Transverse colon (tissue), 4 donors: ENCODE results near the gene MTFP1.

Source experiments
- POLR2A ChIP-seq: fragments of 450-650 bp; IDR thresholded peaks from one replicate; pipeline ENCODE4 v1.6.1; 2016; ENCODE audit warnings: antibody characterized with exemption, mild to moderate bottlenecking, moderate library complexity
- POLR2AphosphoS5 ChIP-seq, 3 donors: sonication (generic); formaldehyde crosslinking; IDR thresholded peaks; one replicate each; pipeline ENCODE4 v1.6.1; 2016; ENCODE audit warnings: antibody characterized with exemption in 3 of 3
- TF ChIP-seq, protein P1 (sequence below), 5 experiments: fragments of 200-600 bp in 3 of 5; fragments of 450-650 bp in 2 of 5; sonication (generic) in 3 of 5; IDR thresholded peaks; 1 replicate in 2 of 5; 2 replicates in 3 of 5; pipeline ENCODE4 v1.5.1; 2016 to 2017; ENCODE audit warnings: antibody characterized with exemption in 5 of 5, inconsistent platforms in 3 of 5, mild to moderate bottlenecking in 2 of 5, moderate library complexity in 1 of 5

DNA sequence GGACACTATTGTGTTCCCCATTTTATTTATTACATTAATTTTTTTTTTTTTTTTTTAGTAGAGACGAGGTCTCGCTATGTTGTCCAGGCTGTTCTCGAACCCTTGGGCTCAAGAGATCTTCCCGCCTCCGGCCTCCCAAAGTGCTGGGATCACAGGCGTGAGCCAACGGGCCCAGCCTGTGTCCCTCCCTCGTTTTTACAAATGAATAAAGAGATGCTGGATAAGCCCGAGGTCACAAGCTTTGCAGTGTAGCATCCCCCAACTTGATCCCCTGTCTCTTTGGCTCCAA, 297 bp upstream of the MTFP1 start:
- TF ChIP-seq, protein P1, sequence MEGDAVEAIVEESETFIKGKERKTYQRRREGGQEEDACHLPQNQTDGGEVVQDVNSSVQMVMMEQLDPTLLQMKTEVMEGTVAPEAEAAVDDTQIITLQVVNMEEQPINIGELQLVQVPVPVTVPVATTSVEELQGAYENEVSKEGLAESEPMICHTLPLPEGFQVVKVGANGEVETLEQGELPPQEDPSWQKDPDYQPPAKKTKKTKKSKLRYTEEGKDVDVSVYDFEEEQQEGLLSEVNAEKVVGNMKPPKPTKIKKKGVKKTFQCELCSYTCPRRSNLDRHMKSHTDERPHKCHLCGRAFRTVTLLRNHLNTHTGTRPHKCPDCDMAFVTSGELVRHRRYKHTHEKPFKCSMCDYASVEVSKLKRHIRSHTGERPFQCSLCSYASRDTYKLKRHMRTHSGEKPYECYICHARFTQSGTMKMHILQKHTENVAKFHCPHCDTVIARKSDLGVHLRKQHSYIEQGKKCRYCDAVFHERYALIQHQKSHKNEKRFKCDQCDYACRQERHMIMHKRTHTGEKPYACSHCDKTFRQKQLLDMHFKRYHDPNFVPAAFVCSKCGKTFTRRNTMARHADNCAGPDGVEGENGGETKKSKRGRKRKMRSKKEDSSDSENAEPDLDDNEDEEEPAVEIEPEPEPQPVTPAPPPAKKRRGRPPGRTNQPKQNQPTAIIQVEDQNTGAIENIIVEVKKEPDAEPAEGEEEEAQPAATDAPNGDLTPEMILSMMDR (IDR thresholded peaks at IDR 0.05), result no peak
- TF ChIP-seq POLR2A (no peak), POLR2AphosphoS5 (IDR thresholded peaks at IDR 0.05) (no peak)
